IMR-90 (cell line): ENCODE results near the gene PXYLP1. TPM values are rescaled to one million over a fixed set of nuclear protein-coding genes. Genes with fewer than 3 reads are reported as not detected.

Experiments used
- ATAC-seq: fragments of 200-7000 bp; cut with Tn5 transposase; 2 replicates; pipeline ENCODE4 v1.9.1; 2020; ENCODE audit warnings: low read depth, mild to moderate bottlenecking, moderate library complexity
- BruUV-seq: library from RNA; stranded (reverse); fragments of 400-500 nt; replicated peaks from 2 replicates; lab custom pipeline; 2021; lab: Mats Ljungman, UMichigan
- CTCF ChIA-PET: fragments of 300-600 bp; formaldehyde crosslinking; extraction: SDS; loops from one replicate; lab custom pipeline; 2021; ENCODE audit warnings: antibody characterized with exemption; lab: Yijun Ruan, JAX
- POLR2A ChIA-PET: fragments of 300-600 bp; sonication (Branson Sonifier 250); formaldehyde crosslinking; loops from one replicate; lab custom pipeline; 2022; ENCODE audit warnings: antibody characterized with exemption; ENCODE audit not compliant: unreplicated experiment; lab: Charles Lee
- DNase-seq: peaks from one replicate; pipeline ENCODE4 v3.0.0; 2013
- H2AFZ ChIP-seq: replicated peaks from 2 replicates; pipeline ENCODE3; 2013; ENCODE audit warnings: low read length, mild to moderate bottlenecking; ENCODE audit not compliant: poor library complexity
- H2AK5ac ChIP-seq: 2 replicates; pipeline ENCODE4 v1.6.1; 2013; ENCODE audit warnings: low read depth, low read length, inconsistent platforms
- H2AK9ac ChIP-seq: replicated peaks from 2 replicates; pipeline ENCODE3; 2013; ENCODE audit warnings: mild to moderate bottlenecking, low read depth, low read length, moderate library complexity; ENCODE audit not compliant: poor library complexity
- H2BK120ac ChIP-seq: 2 replicates; pipeline ENCODE4 v1.6.1; 2013; ENCODE audit warnings: low read depth, low read length, inconsistent platforms
- H2BK15ac ChIP-seq: 3 replicates; pipeline ENCODE4 v1.6.1; 2013; ENCODE audit warnings: low read depth, low read length, inconsistent platforms
- H2BK20ac ChIP-seq: 2 replicates; pipeline ENCODE4 v1.6.1; 2013; ENCODE audit warnings: low read depth, mild to moderate bottlenecking, inconsistent platforms, low read length, moderate library complexity
- H2BK5ac ChIP-seq: 2 replicates; pipeline ENCODE4 v1.6.1; 2013; ENCODE audit warnings: mild to moderate bottlenecking, low read depth, low read length, inconsistent platforms; ENCODE audit not compliant: poor library complexity, severe bottlenecking
- H3K14ac ChIP-seq: replicated peaks from 2 replicates; pipeline ENCODE4 v1.6.1; 2013; ENCODE audit warnings: low read depth, low read length, inconsistent platforms
- H3K18ac ChIP-seq: 2 replicates; pipeline ENCODE4 v1.6.1; 2013; ENCODE audit warnings: low read depth, low read length, control low read depth
- H3K23ac ChIP-seq: 2 replicates; pipeline ENCODE4 v1.6.1; 2013; ENCODE audit warnings: low read depth, low read length, inconsistent platforms
- H3K27ac ChIP-seq: 2 replicates; pipeline ENCODE4 v1.5.1; 2013; ENCODE audit warnings: mild to moderate bottlenecking, control low read depth, low read length; ENCODE audit not compliant: insufficient read depth
- H3K27me3 ChIP-seq: 2 replicates; pipeline ENCODE4 v1.6.1; 2013; ENCODE audit warnings: low read length; ENCODE audit not compliant: control insufficient read depth, insufficient read depth
- H3K36me3 ChIP-seq: 2 replicates; pipeline ENCODE4 v1.6.1; 2013; ENCODE audit warnings: low read length, mixed read lengths; ENCODE audit not compliant: control insufficient read depth, insufficient read depth
- H3K4ac ChIP-seq: 2 replicates; pipeline ENCODE4 v1.6.1; 2013; ENCODE audit warnings: low read depth, low read length, inconsistent platforms
- H3K4me1 ChIP-seq: 2 replicates; pipeline ENCODE4 v1.6.1; 2013; ENCODE audit warnings: low read length, mixed read lengths; ENCODE audit not compliant: control insufficient read depth, insufficient read depth
- H3K4me2 ChIP-seq: 2 replicates; pipeline ENCODE4 v1.6.1; 2013; ENCODE audit warnings: low read depth, mild to moderate bottlenecking, control low read depth, low read length, moderate library complexity
- H3K4me3 ChIP-seq: 2 replicates; pipeline ENCODE4 v1.5.1; 2013; ENCODE audit warnings: low read depth, mild to moderate bottlenecking, control low read depth, low read length, moderate library complexity; ENCODE audit not compliant: insufficient read depth
- H3K56ac ChIP-seq: 2 replicates; pipeline ENCODE4 v1.6.1; 2013; ENCODE audit warnings: low read length, inconsistent platforms; ENCODE audit not compliant: insufficient read depth; ENCODE audit errors: extremely low read depth
- H3K79me1 ChIP-seq, 2 experiments: 2 replicates each; pipeline ENCODE4 v1.6.1; 2013; ENCODE audit warnings: low read length in 2 of 2, inconsistent platforms in 1 of 2, low read depth in 1 of 2
- H3K9ac ChIP-seq: 2 replicates; pipeline ENCODE4 v1.6.1; 2013; ENCODE audit warnings: low read depth, low read length, control low read depth
- H3K9me1 ChIP-seq: 2 replicates; pipeline ENCODE4 v1.6.1; 2013; ENCODE audit warnings: low read length, inconsistent platforms; ENCODE audit not compliant: insufficient read depth
- H3K9me3 ChIP-seq: 2 replicates; pipeline ENCODE4 v1.6.1; 2013; ENCODE audit warnings: low read length; ENCODE audit not compliant: control insufficient read depth, insufficient read depth
- H4K20me1 ChIP-seq: 2 replicates; pipeline ENCODE4 v1.6.1; 2013; ENCODE audit warnings: low read length, inconsistent platforms; ENCODE audit not compliant: insufficient read depth
- H4K5ac ChIP-seq: 2 replicates; pipeline ENCODE4 v1.6.1; 2013; ENCODE audit warnings: mild to moderate bottlenecking, low read depth, low read length, control low read depth
- H4K8ac ChIP-seq, 2 experiments: 2 replicates each; pipeline ENCODE4 v1.6.1; 2013; ENCODE audit warnings: low read depth in 2 of 2, low read length in 2 of 2, control low read depth in 1 of 2, inconsistent platforms in 1 of 2
- H4K91ac ChIP-seq: 2 replicates; pipeline ENCODE4 v1.6.1; 2013; ENCODE audit warnings: low read depth, low read length, inconsistent platforms; ENCODE audit not compliant: insufficient read depth
- MXI1 ChIP-seq: IDR thresholded peaks from 2 replicates; pipeline ENCODE4 v1.6.1; 2012; ENCODE audit warnings: low read depth, mild to moderate bottlenecking, low read length, moderate library complexity, borderline replicate concordance
- WGBS, 2 experiments: methylation state at CpG; one replicate each; pipeline versions ENCODE4 v1.1.5 to v1.1.7; 2013; ENCODE audit warnings: missing lambda C conversion rate in 2 of 2; ENCODE audit not compliant: insufficient read length in 1 of 2; ENCODE audit errors: extremely low coverage in 2 of 2; 5-methylcytosine and 5-hydroxymethylcytosine counted together
- dilution Hi-C: fragments of 300-500 bp; cut with HindIII; formaldehyde crosslinking; loops from one replicate; pipeline ENCODE4 v1.14.3; 2018; ENCODE audit warnings: low sequenced_read_pairs; ENCODE audit not compliant: unreplicated experiment
- in situ Hi-C: fragments of 300-500 bp; cut with MboI; formaldehyde crosslinking; loops from 3 replicates; pipeline ENCODE4 v1.14.3; 2019; ENCODE audit warnings: low sequenced_read_pairs, inconsistent platforms, mixed read lengths
- intact Hi-C: fragments of 100-400 bp; cut with micrococcal nuclease; formaldehyde crosslinking; loops from 2 replicates; pipeline ENCODE4 v1.10.0; 2022
- polyA plus RNA-seq, 3 experiments: library from polyadenylated mRNA; depleted of rRNA; stranded (reverse); fragments of >200 nt; gene quantifications; 2 replicates each; pipeline ENCODE4 v1.2.3, GENCODE V29; 2012; ENCODE audit warnings: low replicate concordance in 1 of 3
- total RNA-seq: library from RNA; depleted of rRNA; stranded (reverse); fragments of >200 nt; gene quantifications from 2 replicates; pipeline ENCODE4 v1.2.3, GENCODE V29; 2012

The PXYLP1 gene
- total and polyA plus RNA-seq, 2 of the 4 experiments (the other 2 are of a cell fraction) = 11.7 to 15.6 TPM

GRCh38 chr3:141255137-141255845 is 23.7 kb downstream of the PXYLP1 start:
- H3K4me3 ChIP-seq = no peak overlapping the region
- DNase-seq (no peak), ATAC-seq (no peak)
- no peak for TF ChIP-seq MXI1
- H3K27ac ChIP-seq = no peak overlapping the region
- CTCF ChIA-PET = no interaction called here
- no peaks in the 10 kb centered on the region for H4K20me1 ChIP-seq
- no peak overlapping the region for H2BK20ac ChIP-seq
- no peak overlapping the region for H2AFZ ChIP-seq
- no peak overlapping the region for H2BK120ac ChIP-seq
- no TSS peak for BruUV-seq
- no peak overlapping the region for H3K9ac ChIP-seq
- no peaks in the 10 kb centered on the region for H3K9me3 ChIP-seq
- no peaks in the 10 kb centered on the region for H3K4me1 ChIP-seq
- no peaks in the 10 kb centered on the region for H3K79me1 ChIP-seq
- no peak overlapping the region for H3K23ac ChIP-seq
- H2AK9ac ChIP-seq = no peak overlapping the region
- 50% methylated on average over 2 of the region's 5 CpGs; no CpG with 5 or more reads in 1 of the 2 experiments for WGBS, 2 experiments
- H3K4ac ChIP-seq = no peak overlapping the region
- H2BK5ac ChIP-seq = no peak overlapping the region
- no peak overlapping the region for H3K56ac ChIP-seq
- H4K91ac ChIP-seq = no peak overlapping the region
- H3K27me3 ChIP-seq = no peaks in the 10 kb centered on the region
- H2BK15ac ChIP-seq = no peak overlapping the region
- no peak overlapping the region for H3K4me2 ChIP-seq
- dilution Hi-C loops (no loop called here), in situ Hi-C loops (no loop called here), intact Hi-C loops (no loop called here)
- no peak overlapping the region for H3K14ac ChIP-seq
- POLR2A ChIA-PET = no interaction called here
- no peaks in the 10 kb centered on the region for H3K36me3 ChIP-seq
- no peak overlapping the region for H4K5ac ChIP-seq
- no peaks in the 10 kb centered on the region; the same call in 1 of the 2 replicates for H3K9me1 ChIP-seq
- no peak overlapping the region for H4K8ac ChIP-seq
- H2AK5ac ChIP-seq = no peak overlapping the region
- H3K18ac ChIP-seq = no peak overlapping the region
